ENCODE data around the gene UBE2L5. TPM values are rescaled to one million over a fixed set of nuclear protein-coding genes. Genes with fewer than 3 reads are reported as not detected.
"Not testable (repeated sequence)": the region's sequence is repeated elsewhere in the genome, so short reads cannot be mapped to it uniquely, and the experiment has no call there.

The UBE2L5 gene
- total RNA-seq, 2 experiments from 2014 or later = not detected

DNA sequence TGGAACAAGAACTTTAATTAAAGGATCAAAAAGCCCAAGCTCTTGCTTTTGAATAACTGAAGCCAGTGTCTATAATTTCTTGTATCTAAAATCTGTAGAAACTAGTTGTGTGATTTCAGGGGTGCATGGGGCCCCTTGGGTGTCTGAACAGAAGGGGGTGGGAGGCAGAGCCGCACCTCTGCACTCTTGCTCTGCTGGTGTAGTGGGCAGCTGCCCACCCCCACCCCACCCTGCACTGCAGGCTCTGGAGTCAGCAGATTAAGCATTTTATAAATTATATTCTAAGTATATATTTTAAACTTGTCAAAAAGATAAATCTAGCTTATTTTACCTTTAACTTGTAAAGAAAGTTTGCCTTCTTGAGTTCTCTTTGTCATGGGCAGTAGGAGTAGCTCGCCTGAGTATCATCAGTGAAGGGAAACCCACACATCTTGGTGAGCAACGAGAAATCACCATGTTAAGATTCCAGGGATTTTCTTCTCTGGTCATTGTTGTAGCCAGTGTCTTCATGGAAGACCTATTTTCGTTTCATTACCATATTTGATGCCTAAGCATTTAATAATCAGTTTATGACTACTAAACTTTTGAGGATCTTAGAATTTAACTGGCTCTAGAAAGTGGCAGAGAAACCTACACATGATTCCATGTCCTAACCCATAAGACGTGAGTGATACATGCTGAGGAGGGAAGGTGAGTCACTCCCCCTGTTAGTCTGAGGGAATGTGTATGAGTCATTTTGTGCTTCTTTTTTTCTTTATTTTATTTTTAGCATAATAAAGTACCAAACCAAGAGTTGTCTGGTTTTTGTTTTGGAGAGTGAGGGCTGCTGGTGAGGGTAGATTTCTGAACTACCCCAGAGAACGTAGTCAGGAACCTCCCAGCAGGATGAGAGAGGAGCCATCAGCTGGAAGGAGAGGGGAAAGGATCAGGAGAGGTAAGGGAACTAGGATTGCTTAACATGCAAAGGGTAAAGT is 7.7 kb downstream of the UBE2L5 start:
- ChIA-PET CTCF (interaction anchor here (1.2 kb wide), 1 partner anchor 15 kb away, joined by 4 read pairs; no protein-coding TSS in a partner anchor), POLR2A (interaction anchor here (0.6 kb wide), 1 partner anchor 85 kb away, joined by 4 read pairs; no protein-coding TSS in a partner anchor)

GRCh38 chr13:30431269-30431940 is 9.1 kb downstream of the UBE2L5 start:
- CTCF ChIA-PET = no interaction called here
- POLR2A ChIA-PET = no interaction called here

DNA sequence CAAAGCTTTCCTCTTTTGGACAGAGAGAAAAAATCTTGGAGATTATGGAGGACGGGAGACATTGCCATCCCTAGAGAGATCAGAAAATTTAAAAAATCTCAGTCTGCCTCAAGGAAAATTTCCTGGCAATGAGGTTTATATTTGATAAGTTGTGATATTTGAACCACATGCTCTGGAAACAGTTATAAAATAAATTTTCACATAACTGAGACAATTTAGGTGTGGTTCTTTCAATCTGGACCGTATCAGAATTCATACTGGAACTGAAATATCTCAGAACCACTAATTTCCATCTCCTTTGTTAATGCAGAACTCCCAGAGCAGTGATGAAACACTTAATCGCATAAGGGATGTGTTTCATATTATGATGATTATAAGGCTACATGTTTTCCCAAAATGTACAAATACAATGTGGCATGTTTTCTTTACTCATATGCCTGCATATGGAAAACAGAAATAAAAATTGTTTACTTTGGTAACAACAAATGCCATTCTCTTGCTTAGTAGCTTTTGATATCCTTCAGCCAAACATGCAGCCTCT is 13.7 kb downstream of the UBE2L5 start:
- ChIA-PET CTCF (no interaction called here), POLR2A (no interaction called here)

DNA sequence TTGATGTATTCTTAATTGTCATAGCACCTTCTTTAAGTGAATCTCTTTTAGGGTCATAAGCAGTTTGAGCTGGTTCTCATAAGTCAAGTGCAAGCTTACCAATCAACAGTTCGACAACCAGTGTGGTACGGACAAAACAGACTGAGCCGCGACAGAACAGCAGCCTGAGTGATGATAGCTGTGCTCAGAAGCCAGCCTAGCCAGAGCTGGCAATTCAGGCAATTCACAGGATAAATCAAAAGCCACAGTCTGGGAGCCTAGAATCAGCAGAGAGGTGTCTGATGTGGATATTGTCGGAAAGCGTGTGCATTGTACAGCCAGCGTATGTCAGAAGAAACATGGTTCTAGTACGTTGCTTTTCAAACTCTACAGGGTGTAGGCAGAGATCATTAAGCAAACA is 14.9 kb downstream of the UBE2L5 start:
- CTCF ChIA-PET = no interaction called here
- POLR2A ChIA-PET = no interaction called here

DNA sequence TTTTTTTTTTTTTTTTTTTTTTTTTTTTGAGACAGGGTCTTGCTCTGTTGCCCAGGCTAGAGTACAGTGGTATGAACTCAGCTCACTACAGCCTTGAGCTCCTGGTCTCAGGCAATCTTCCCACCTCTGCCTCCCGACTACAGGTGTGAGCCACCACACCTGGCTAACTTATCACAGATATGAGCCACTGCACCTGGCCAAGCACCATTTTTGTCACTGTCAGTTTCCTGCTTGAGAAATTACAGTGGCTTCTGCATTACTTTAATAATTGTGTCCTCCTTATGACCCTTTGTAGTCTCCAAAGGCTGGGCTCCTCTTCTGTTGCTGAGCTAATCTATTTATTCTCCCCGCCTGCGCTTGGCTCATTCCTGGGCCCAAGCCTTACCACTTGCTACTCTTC is 16.0 kb downstream of the UBE2L5 start:
- ChIA-PET CTCF (interaction anchor here (0.7 kb wide), 1 partner anchor 42 kb away, joined by 4 read pairs; no protein-coding TSS in a partner anchor), POLR2A (no interaction called here)

- ChIA-PET POLR2A (no interaction called here), CTCF (interaction anchor here (0.6 kb wide), 1 partner anchor 26 kb away, joined by 3 read pairs; no protein-coding TSS in a partner anchor)
These were observed 18.8 kb downstream of the UBE2L5 start for GRCh38 chr13:30440910-30441703.

DNA sequence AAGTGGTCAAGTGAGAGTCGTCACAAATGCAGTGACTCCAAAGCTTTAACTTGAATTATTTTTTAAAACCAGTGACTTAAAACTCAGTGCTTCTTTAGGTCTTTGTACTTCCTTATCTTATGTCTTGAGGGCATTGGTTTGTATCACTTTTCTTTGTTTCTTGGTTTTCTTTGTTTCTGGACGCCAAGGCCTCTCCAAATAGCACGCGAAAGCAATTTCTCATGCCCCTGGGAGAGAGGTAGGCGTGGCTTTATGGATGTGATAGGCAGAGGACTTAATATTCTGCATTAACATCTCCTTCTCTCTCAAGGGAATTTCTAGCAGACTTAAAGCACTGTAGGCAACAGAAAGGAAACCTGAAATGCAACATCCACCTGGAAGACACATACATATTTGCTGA is 20.6 kb downstream of the UBE2L5 start:
- POLR2A ChIA-PET = interaction anchor here (0.6 kb wide), 1 partner anchor 21 kb away, joined by 3 read pairs; no protein-coding TSS in a partner anchor
- CTCF ChIA-PET = interaction anchor here (0.5 to 0.7 kb wide), 2 partner anchors 32 to 41 kb away, joined by 3 read pairs; no protein-coding TSS in a partner anchor

GRCh38 chr13:30443491-30443890 is 21.2 kb downstream of the UBE2L5 start:
- POLR2A ChIA-PET = not testable (repeated sequence)
- CTCF ChIA-PET = interaction anchor here (0.5 kb wide), 1 partner anchor 31 kb away, joined by 3 read pairs; no protein-coding TSS in a partner anchor

- POLR2A ChIA-PET = no interaction called here
- CTCF ChIA-PET = no interaction called here
These were observed 21.7 kb downstream of the UBE2L5 start for GRCh38 chr13:30443957-30444404.

- CTCF ChIA-PET = interaction anchor here (1.6 kb wide), 1 partner anchor 17 kb away, joined by 4 read pairs; no protein-coding TSS in a partner anchor
- POLR2A ChIA-PET = no interaction called here
These were observed 23.8 kb downstream of the UBE2L5 start for GRCh38 chr13:30446126-30446500.

DNA sequence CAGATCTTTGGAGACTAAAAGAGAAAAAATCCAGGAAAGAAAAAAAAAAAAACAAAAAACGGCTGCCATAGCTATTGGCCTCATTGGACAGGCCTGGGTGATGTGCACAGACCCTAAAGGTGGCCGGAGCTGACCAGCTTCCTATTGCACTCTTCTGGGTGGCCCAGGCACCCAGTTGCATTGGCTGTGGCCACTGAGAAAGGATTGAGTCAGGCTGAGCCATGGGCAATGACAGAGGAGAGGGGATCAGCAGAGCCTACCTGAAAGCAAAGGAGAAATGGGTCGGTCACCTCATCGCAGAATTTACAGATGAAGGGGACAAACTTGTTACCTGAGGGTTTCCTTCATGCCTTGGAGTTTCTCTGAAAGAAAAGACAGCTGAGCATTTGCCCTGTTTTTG is 26.1 kb downstream of the UBE2L5 start:
- POLR2A ChIA-PET = no interaction called here
- CTCF ChIA-PET = no interaction called here

GRCh38 chr13:30450066-30450465 is 27.8 kb downstream of the UBE2L5 start:
- POLR2A ChIA-PET = no interaction called here
- CTCF ChIA-PET = no interaction called here

DNA sequence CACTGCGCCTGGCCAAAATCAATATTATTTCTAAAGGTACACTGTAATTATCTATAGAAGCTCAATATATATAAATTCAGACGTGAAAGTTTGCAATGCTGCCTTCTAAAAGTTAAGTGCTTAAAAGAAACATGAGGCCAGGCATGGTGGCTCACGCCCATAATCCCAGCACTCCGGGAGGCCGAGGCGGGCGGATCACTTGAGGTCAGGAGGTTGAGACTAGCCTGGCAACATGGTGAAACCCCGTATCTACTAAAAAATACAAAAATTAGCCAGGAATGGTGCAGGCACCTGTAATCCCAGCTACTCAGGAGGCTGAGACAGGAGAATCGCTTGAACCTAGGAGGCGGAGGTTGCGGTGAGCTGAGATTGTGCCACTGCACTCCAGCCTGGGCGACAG is 29.2 kb downstream of the UBE2L5 start:
- POLR2A ChIA-PET, CTCF ChIA-PET: not testable (repeated sequence)

GRCh38 chr13:30453727-30454126 is 31.4 kb downstream of the UBE2L5 start:
- POLR2A ChIA-PET = interaction anchor here (0.7 kb wide), 1 partner anchor 218 kb away, joined by 16 read pairs; no protein-coding TSS in a partner anchor

GRCh38 chr13:30454991-30455390 is 32.7 kb downstream of the UBE2L5 start:
- ChIA-PET POLR2A (interaction anchor here (1.1 kb wide), 2 partner anchors 9 to 309 kb away, joined by 3 to 4 read pairs; no protein-coding TSS in a partner anchor), CTCF (interaction anchor here (0.9 kb wide), 1 partner anchor 322 kb away, joined by 3 read pairs; no protein-coding TSS in a partner anchor)

More at GRCh38 chr13:30453727-30454126, 31.4 kb downstream of the UBE2L5 start:
- CTCF ChIA-PET = interaction anchor here (0.7 kb wide), 2 partner anchors 50 to 175 kb away, joined by 4 to 5 read pairs; no protein-coding TSS in a partner anchor

GRCh38 chr13:30456290-30456689 is 34.0 kb downstream of the UBE2L5 start:
- ChIA-PET CTCF (no interaction called here), POLR2A (no interaction called here)

GRCh38 chr13:30457306-30457891 is 35.1 kb downstream of the UBE2L5 start:
- POLR2A ChIA-PET = no interaction called here
- CTCF ChIA-PET = interaction anchor here (0.7 kb wide), 1 partner anchor 13 kb away, joined by 3 read pairs; no protein-coding TSS in a partner anchor

GRCh38 chr13:30461279-30462066 is 39.2 kb downstream of the UBE2L5 start:
- CTCF ChIA-PET = interaction anchor here (0.6 kb wide), 1 partner anchor 14 kb away, joined by 3 read pairs; no protein-coding TSS in a partner anchor
- POLR2A ChIA-PET = not testable (repeated sequence)

Data from activated CD8-positive, alpha-beta memory T cell treated with anti-CD3 and anti-CD28 coated beads for 36 hours (primary cell).